ENCODE data around the gene LEO1.
A peak's percentile ranks its signal among the peaks of the same experiment; 100 is the strongest.

The LEO1 gene

GRCh38 chr15:51971375-51972133 is at the start of gene LEO1:
LEO1 (minus strand) TSS chr15:51971778; CDS start chr15:51971745, 33 bp downstream.
- DNase-seq (ENCODE audit: low spot score) = peak; percentile 93

DNA sequence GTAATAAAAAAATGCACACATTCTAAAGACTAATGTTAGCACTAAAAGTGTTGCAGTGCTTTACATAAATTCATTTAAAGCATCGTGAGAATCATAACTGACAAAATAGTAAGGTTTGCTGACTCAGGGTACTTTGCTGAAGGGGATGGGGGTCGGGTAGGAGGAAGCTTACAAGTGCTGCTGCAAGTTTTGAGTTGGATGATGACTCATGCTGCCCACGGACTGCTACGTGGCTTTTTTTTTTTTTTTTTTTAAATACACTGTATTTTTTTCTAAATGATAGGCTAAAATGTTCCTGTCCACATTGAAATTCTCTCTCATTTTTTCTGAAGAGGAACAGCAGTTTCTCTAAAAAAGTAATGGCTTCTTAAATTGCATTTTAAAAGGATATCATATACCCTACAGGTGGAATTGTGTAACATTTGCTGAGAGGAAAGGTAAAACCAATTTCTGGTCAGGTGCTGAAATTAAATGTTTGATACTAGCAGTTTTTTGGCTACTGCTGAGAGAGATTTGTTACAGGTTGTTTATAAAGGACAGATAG is 49.6 kb upstream of the LEO1 start:
- DNase-seq (ENCODE audit: low spot score) = peak; percentile 77

- no peak for DNase-seq (ENCODE audit: low spot score)
Measured at GRCh38 chr15:52020221-52021085, 48.9 kb upstream of the LEO1 start.

DNA sequence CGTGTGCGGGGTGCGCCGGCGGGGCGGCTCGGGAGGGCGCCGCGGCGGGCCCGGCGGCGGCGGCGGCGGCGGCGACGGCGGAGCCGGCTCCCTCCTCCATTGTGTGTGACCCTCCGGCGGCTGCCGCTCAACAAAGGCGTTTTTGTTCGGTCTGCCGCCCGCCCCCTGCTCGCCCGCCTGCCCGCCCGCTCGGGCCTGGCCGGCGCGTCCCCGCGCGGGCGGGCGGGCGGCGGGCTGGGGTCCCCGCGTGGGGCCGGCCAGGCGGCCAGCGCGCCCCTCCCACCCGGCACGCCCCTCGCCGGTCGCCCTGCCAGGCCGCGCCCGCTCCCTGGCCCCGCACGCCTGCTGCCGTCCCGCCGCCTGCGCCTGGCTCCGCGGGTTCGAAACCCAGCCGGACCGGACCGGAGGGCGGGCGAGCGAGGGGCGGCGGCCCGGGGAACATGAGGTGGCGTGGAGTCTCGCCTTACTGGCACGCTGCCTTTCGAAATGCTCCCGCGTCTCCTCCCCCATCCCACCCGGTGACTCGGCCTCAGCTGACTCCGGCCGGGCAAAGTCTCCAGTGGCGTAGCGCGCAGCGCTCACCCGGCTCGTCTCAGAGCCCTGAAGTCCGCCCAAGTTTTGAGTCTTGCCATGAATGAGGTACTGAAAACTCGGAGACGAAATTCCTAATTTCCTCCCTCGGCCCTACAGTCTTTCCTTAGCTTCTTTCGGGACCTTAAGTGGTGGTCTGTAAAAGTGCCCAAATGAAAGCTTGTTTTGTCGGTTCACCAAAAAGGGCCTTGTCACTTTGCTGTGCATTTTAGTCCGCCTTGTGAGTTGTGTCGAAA is 48.0 kb upstream of the LEO1 start:
- peak; percentile 94 for DNase-seq (ENCODE audit: low spot score)

- DNase-seq (ENCODE audit: low spot score) = peak; percentile 99
Measured at GRCh38 chr15:52018693-52019393, 47.3 kb upstream of the LEO1 start, which contains the start of gene MAPK6. MAPK6 (plus strand) TSS chr15:52019219; CDS start chr15:52046461, 27,242 bp downstream.

DNA sequence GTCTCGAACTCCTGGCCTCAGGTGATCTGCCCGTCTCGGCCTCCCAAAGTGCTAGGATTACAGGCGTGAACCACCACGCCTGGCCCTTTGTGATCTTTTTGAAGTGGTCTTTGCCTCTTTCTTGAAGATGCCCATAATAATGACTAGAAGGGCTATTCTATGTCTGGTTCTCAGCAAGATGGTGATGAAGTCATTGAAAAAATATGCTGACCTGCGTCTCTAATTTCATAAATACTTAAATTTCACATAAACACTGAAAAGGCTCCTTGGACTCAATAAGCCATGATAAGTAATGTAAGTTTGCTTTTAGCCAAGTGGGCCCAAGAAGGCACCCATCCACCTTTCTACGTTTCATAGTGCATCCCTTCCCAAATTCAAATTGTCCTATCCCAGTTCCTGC is 46.7 kb upstream of the LEO1 start:
- DNase-seq (ENCODE audit: low spot score) = peak; percentile 61

GRCh38 chr15:52016316-52016715 is 44.7 kb upstream of the LEO1 start:
- DNase-seq (ENCODE audit: low spot score) = no peak

- no peak for DNase-seq (ENCODE audit: low spot score)
Measured at GRCh38 chr15:52014616-52015015, 43.0 kb upstream of the LEO1 start.

GRCh38 chr15:52013151-52013791 is 41.7 kb upstream of the LEO1 start:
- DNase-seq (ENCODE audit: low spot score) = peak; percentile 53

- no peak for DNase-seq (ENCODE audit: low spot score)
Measured at GRCh38 chr15:52012210-52012609, 40.6 kb upstream of the LEO1 start.

GRCh38 chr15:52011711-52012144 is 40.1 kb upstream of the LEO1 start:
- no peak for DNase-seq (ENCODE audit: low spot score)

- DNase-seq (ENCODE audit: low spot score) = peak; percentile 63
Measured at GRCh38 chr15:52010633-52011595, 39.3 kb upstream of the LEO1 start.

- DNase-seq (ENCODE audit: low spot score) = no peak
Measured at GRCh38 chr15:52008698-52009434, 37.3 kb upstream of the LEO1 start.

- no peak for DNase-seq (ENCODE audit: low spot score)
Measured at GRCh38 chr15:52008359-52008697, 36.8 kb upstream of the LEO1 start.

GRCh38 chr15:52006702-52007340 is 35.2 kb upstream of the LEO1 start:
- DNase-seq (ENCODE audit: low spot score) = no peak

GRCh38 chr15:52005748-52006701 is 34.4 kb upstream of the LEO1 start:
- peak; percentile 43 for DNase-seq (ENCODE audit: low spot score)

- DNase-seq (ENCODE audit: low spot score) = no peak
Measured at GRCh38 chr15:52004806-52005205, 33.2 kb upstream of the LEO1 start.
